Stomach smooth muscle (tissue), 2 donors: ENCODE data around the gene ATXN7L3.
"Not testable (repeated sequence)": the region's sequence is repeated elsewhere in the genome, so short reads cannot be mapped to it uniquely, and the experiment has no call there.

Source experiments
- H3K27ac ChIP-seq: one replicate; pipeline ENCODE4 v1.7.0; 2013; ENCODE audit warnings: mild to moderate bottlenecking, low read length, inconsistent platforms
- H3K27me3 ChIP-seq, 2 donors: one replicate each; pipeline ENCODE4 v1.7.0; 2013; ENCODE audit warnings: low read length in 2 of 2; ENCODE audit not compliant: insufficient read depth in 2 of 2, control insufficient read depth in 1 of 2
- H3K36me3 ChIP-seq, 2 donors: one replicate each; pipeline ENCODE4 v1.7.0; 2013; ENCODE audit warnings: low read length in 2 of 2; ENCODE audit not compliant: control insufficient read depth in 2 of 2, insufficient read depth in 2 of 2
- H3K4me1 ChIP-seq: one replicate; pipeline ENCODE4 v1.7.0; 2013; ENCODE audit warnings: low read length; ENCODE audit not compliant: control insufficient read depth, insufficient read depth
- H3K4me3 ChIP-seq, 2 donors: one replicate each; pipeline ENCODE4 v1.7.0; 2013; ENCODE audit warnings: low read length in 2 of 2
- H3K9ac ChIP-seq, 2 donors: one replicate each; pipeline ENCODE4 v1.7.0; 2013; ENCODE audit warnings: low read length in 2 of 2, mild to moderate bottlenecking in 1 of 2
- H3K9me3 ChIP-seq, 2 donors: one replicate each; pipeline ENCODE4 v1.7.0; 2013; ENCODE audit warnings: low read length in 2 of 2; ENCODE audit not compliant: control insufficient read depth in 2 of 2
- donor health status: healthy.
- donor health status: Pancreatic carcinoma.

Gene ATXN7L3

DNA sequence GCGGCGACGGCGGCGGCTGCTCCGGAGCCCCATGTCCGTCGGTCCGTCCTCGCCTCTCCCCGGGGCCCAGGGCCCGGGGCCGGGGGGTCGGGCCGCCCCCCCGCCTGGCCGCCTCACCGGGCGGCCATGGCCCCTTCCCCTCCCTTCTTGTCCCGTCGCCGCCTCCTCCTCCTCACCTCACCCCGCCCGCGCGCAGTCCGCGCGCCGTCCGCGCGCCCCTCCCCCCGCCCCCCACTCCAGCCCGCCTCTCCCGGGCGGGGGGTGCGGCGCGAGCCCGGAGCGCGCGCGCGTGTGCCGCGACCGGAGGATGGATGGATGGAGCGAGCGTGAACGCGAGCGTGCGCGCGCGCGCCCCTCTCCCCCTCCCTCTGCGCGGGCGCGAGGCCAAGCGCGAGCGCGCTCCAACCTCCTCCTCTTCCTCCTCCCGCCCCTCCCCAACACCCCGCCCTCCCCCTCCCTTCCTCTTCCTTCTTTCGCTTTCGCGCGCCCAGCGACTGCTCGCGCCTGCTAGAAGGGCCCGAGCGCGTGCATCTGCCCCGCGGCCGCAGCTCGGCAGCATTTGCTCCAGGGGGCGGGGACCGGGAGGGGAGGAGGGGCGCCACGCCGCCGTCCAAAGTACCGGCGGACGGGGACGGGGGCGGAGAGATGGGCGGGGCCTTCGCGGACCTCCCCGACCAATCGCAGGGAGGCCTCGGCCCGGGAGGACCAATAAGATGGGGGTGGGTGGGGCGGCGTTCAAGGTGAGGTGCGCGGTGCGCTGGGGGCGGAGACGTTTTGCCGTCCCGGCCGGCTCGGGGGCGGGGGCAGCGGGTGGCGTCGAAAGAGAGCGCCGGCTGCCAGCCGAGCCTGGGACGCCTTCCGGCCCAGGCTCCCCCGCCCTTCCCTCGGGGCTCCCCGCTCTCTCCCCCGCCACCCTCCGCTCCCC, at the start of gene ATXN7L3:
Gene ATXN7L3, minus strand, starts transcription at position 332 of the 925 bp plus-strand sequence. CDS start 1,814 bp downstream, outside the sequence.
- H3K27me3 ChIP-seq = no peaks in the 10 kb centered on the region
- peak within 1 kb of the TSS; percentile 83 for H3K27ac ChIP-seq
- H3K9ac ChIP-seq = peak within 1 kb of the TSS; percentile 81 to 89
- no peaks in the 10 kb centered on the region for H3K9me3 ChIP-seq
- peak within 1 kb of the TSS; percentile 68 to 84 for H3K4me3 ChIP-seq
- H3K36me3 ChIP-seq = peaks cover 13 to 14% of the 10 kb centered on the region in 2 donors
- H3K4me1 ChIP-seq = peaks cover 28% of the 10 kb centered on the region

DNA sequence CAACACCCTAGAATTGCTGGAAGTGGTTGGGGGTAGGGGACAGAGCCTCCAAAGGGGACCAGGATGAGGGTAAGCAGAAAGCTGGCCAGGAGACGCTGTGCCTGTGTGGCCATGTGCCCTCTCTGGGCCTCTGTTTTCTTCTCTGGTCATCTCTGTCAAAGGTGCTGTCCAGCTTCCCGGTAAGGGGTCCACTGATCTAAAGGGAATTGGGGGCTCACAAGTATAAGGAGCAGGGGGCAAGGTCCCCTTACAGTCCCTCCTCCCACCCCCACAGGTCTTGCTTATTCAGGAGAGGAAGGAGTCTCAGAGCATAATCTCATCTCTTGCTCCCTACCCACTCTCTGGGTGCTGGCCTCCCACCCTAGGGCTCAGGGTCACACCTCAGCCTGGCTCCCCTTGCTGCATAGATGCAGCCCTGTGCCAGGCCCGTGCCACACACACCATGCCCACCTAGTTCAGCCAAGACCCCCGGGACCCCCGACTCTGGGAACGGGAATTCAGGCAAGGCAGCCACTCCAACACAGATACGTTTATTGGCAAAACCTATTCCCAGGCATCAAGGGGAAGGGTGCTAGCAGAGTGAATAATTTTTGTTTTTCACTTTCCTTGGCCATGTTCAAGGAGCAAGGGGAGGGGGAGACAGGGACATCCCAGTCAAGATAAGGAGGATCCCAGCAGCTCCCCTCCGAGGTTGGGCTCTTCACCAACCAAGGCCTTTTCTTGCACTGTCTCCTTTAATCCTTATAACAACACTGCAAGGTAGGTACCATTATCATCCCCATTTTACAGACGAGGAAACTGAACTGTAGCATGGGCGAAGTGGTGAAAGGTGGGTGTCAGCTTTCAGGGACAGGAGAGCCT, 48.4 kb upstream of the ATXN7L3 start:
- peaks cover 8% of the 10 kb centered on the region for H3K4me1 ChIP-seq
- no peak overlapping the region for H3K4me3 ChIP-seq
- no peaks in the 10 kb centered on the region for H3K36me3 ChIP-seq
- no peaks in the 10 kb centered on the region for H3K27me3 ChIP-seq
- no peak overlapping the region for H3K9ac ChIP-seq
- H3K27ac ChIP-seq = no peak overlapping the region
- no peaks in the 10 kb centered on the region for H3K9me3 ChIP-seq

- Histone ChIP-seq H3K27ac (no peak overlapping the region), H3K9me3 (no peaks in the 10 kb centered on the region), H3K9ac (no peak overlapping the region), H3K4me3 (no peak overlapping the region), H3K4me1 (peaks cover 8% of the 10 kb centered on the region), H3K27me3 (no peaks in the 10 kb centered on the region), H3K36me3 (no peaks in the 10 kb centered on the region)
Observed at GRCh38 chr17:44247440-44247841, 47.8 kb upstream of the ATXN7L3 start.

GRCh38 chr17:44241106-44241624, 41.5 kb upstream of the ATXN7L3 start:
- no peaks in the 10 kb centered on the region for H3K36me3 ChIP-seq
- peaks cover 0 to 2% of the 10 kb centered on the region in 2 donors for H3K27me3 ChIP-seq
- no peak overlapping the region for H3K27ac ChIP-seq
- H3K9me3 ChIP-seq = no peaks in the 10 kb centered on the region
- H3K9ac ChIP-seq = no peak overlapping the region
- no peak overlapping the region for H3K4me3 ChIP-seq
- no peaks in the 10 kb centered on the region for H3K4me1 ChIP-seq

DNA sequence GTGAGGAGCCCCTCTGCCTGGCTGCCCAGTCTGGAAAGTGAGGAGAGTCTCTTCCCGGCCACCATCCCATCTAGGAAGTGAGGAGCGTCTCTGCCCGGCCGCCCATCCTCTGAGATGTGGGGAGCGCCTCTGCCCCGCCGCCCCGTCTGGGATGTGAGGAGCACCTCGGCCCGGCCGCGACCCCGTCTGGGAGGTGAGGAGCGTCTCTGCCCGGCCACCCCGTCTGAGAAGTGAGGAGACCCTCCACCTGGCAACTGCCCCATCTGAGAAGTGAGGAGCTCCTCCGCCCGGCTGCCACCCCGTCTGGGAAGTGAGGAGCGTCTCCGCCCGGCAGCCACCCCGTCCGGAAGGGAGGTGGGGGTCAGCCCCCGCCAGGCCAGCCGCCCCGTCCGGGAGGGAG, 38.2 kb upstream of the ATXN7L3 start:
- not testable (repeated sequence) for H3K27ac ChIP-seq, H3K9me3 ChIP-seq, H3K27me3 ChIP-seq, H3K9ac ChIP-seq, H3K4me1 ChIP-seq, H3K36me3 ChIP-seq, H3K4me3 ChIP-seq

DNA sequence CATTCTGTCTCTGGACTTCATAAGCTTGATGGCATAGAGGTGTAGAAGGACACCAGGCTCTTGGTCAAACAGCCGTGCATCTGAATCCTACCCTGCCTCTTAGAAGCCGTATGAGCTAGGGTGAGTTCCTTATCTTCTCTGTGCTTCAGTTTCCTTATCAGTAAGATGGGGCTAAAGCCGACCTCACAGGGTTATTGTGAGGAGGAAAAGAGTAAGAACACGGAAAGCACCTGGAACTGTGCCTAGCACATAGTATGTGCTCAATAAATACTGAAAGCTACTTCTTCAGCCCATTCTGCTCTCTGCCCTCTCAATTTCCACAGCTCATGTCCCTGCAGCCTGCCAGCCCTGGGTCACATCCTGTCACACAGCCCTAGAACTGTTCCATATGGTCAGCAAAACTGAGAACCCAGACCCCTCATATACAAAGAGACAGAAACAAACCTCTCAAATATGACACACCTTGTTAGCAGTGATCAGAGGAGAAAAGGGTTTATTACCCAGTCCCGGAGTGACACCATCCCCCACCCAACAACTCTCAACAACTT, 36.8 kb upstream of the ATXN7L3 start:
- H3K27ac ChIP-seq = no peak overlapping the region
- no peaks in the 10 kb centered on the region for H3K4me1 ChIP-seq
- no peaks in the 10 kb centered on the region for H3K36me3 ChIP-seq
- no peaks in the 10 kb centered on the region for H3K9me3 ChIP-seq
- H3K4me3 ChIP-seq = no peak overlapping the region
- H3K9ac ChIP-seq = no peak overlapping the region
- H3K27me3 ChIP-seq = peaks cover 0 to 2% of the 10 kb centered on the region in 2 donors

DNA sequence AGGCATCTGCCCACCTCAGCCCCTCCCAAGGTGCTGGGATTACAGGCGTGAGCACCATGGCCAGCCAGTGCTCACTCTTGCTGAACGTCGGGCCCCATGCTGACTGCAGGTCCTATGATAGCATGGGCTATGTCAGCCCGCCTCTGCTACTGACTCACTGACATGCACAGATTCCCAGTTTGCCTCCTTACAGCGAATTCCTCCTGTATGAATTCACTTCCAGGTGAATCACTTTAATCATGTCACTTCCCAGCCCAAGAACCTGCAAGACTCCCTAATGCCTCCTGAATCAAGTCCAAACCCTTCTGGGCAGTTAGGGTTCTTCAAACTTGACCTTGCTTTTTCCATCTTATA, 35.9 kb upstream of the ATXN7L3 start:
- no peaks in the 10 kb centered on the region for H3K4me1 ChIP-seq
- no peaks in the 10 kb centered on the region for H3K9me3 ChIP-seq
- H3K27ac ChIP-seq = no peak overlapping the region
- no peak overlapping the region for H3K4me3 ChIP-seq
- H3K9ac ChIP-seq = no peak overlapping the region
- no peaks in the 10 kb centered on the region for H3K36me3 ChIP-seq
- peaks cover 0 to 2% of the 10 kb centered on the region in 2 donors for H3K27me3 ChIP-seq

DNA sequence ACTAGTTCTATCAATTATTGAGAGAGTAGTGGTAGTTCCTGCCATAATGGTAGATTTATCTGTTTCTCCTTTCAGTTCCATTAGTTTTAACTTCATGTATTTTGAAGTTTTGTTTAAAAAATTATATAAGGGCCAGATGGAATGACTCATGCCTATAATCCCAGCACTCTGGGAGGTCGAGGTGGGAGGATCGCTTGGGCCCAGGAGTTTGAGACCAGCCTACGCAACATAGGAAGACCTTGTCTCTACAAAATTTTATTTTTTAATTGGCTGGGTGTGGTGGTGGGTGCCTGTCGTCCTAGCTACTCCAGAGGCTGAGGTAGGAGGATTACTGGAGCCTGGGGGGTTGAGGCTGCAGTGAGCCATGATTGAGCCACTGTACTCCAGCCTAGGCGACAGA, 33.9 kb upstream of the ATXN7L3 start:
- Histone ChIP-seq H3K9ac (no peak overlapping the region), H3K27ac (no peak overlapping the region), H3K4me3 (no peak overlapping the region), H3K36me3 (no peaks in the 10 kb centered on the region), H3K27me3 (peaks cover 0 to 2% of the 10 kb centered on the region in 2 donors), H3K4me1 (no peaks in the 10 kb centered on the region), H3K9me3 (no peaks in the 10 kb centered on the region)

- Histone ChIP-seq H3K27me3 (peaks cover 0 to 2% of the 10 kb centered on the region in 2 donors), H3K27ac (no peak overlapping the region), H3K36me3 (no peaks in the 10 kb centered on the region), H3K4me3 (no peak overlapping the region), H3K9ac (no peak overlapping the region), H3K4me1 (no peaks in the 10 kb centered on the region), H3K9me3 (no peaks in the 10 kb centered on the region)
Observed at GRCh38 chr17:44232061-44232460, 32.4 kb upstream of the ATXN7L3 start.

DNA sequence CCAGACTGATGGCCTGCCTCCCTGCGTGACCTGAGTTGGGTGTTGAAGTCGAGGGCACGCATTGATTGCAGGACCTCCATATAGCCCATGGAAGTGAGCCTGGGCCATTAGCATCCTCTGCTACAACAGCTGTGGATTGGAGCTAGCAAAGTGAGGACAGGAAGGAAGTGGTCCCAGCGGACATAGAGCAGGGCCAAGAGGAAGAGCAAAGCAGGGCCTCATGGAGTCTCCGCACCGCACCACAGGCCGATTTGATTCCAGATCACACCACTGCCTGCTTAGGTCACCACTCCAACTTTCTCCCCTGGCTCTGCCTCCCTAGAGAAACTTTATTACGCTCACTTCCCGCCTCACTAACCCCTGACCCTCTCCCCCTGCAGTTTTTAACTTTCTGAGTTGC, 30.5 kb upstream of the ATXN7L3 start:
- H3K27ac ChIP-seq = no peak overlapping the region
- H3K9me3 ChIP-seq = no peaks in the 10 kb centered on the region
- no peak overlapping the region for H3K4me3 ChIP-seq
- no peaks in the 10 kb centered on the region for H3K27me3 ChIP-seq
- H3K9ac ChIP-seq = no peak overlapping the region
- no peaks in the 10 kb centered on the region for H3K4me1 ChIP-seq
- no peaks in the 10 kb centered on the region for H3K36me3 ChIP-seq
